ENCODE results near the gene CLUH. TPM values are rescaled to one million over a fixed set of nuclear protein-coding genes. Genes with fewer than 3 reads are reported as not detected.

The CLUH gene, protein sequence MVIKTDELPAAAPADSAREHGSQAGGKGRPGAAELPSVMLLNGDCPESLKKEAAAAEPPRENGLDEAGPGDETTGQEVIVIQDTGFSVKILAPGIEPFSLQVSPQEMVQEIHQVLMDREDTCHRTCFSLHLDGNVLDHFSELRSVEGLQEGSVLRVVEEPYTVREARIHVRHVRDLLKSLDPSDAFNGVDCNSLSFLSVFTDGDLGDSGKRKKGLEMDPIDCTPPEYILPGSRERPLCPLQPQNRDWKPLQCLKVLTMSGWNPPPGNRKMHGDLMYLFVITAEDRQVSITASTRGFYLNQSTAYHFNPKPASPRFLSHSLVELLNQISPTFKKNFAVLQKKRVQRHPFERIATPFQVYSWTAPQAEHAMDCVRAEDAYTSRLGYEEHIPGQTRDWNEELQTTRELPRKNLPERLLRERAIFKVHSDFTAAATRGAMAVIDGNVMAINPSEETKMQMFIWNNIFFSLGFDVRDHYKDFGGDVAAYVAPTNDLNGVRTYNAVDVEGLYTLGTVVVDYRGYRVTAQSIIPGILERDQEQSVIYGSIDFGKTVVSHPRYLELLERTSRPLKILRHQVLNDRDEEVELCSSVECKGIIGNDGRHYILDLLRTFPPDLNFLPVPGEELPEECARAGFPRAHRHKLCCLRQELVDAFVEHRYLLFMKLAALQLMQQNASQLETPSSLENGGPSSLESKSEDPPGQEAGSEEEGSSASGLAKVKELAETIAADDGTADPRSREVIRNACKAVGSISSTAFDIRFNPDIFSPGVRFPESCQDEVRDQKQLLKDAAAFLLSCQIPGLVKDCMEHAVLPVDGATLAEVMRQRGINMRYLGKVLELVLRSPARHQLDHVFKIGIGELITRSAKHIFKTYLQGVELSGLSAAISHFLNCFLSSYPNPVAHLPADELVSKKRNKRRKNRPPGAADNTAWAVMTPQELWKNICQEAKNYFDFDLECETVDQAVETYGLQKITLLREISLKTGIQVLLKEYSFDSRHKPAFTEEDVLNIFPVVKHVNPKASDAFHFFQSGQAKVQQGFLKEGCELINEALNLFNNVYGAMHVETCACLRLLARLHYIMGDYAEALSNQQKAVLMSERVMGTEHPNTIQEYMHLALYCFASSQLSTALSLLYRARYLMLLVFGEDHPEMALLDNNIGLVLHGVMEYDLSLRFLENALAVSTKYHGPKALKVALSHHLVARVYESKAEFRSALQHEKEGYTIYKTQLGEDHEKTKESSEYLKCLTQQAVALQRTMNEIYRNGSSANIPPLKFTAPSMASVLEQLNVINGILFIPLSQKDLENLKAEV (N-terminal part only)
- 58.1 TPM for total RNA-seq

DNA sequence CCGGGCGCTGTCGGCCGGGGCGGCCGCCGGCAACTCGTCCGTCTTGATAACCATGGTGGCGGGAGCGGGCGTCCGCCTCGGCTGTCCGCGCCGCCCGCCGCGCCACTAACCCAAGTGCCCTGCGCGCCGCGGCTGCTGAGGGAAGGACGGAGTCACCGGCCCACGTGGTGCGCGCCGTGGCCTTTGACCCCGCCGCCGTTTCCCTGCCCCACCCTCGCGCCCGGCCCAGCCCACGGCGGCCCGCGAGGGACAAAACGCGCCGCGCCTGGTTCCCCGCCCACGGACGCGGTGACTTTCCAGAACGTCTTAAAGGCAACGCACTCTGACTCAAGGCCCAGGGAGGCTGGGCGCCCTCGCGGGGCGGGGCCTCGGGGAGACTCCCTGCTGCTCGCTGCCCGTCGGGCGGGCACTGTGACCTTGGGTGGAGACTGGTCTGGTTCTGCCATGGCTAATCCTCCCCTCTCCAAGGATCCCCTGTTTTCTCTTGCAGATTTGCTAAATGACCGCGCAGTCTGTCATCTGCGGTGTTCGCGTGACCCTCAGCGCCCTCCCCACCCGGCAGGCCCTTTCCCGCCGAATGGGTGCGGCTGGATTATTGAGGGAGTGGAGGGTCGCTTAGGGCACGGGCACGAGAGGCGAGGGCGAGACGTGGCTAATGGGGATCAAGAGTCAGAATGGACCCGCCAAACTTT, at the start of gene CLUH:
TSS of gene CLUH (minus strand) at position 157 of the 692 bp plus-strand sequence. CDS start at position 54, 103 bp downstream.
- DNase-seq (ENCODE audit: low spot score in 2 of 2), result peak; percentile 92 to 98
- H3K4me3 ChIP-seq, result peak within 1 kb of the TSS; percentile 77 to 95
- no peak for TF ChIP-seq CTCF (IDR thresholded peaks at IDR 0.05)
- intact Hi-C loops (cut with DNase I), result loop anchor here (1.0 to 5.0 kb wide), 4 partner anchors 118 to 319 kb away; partner anchors contain the start of genes METTL16 and PAFAH1B1
- no peaks in the 10 kb centered on the region for H3K36me3 ChIP-seq
- no peaks in the 10 kb centered on the region for H3K9me3 ChIP-seq
- H3K27me3 ChIP-seq, result no peaks in the 10 kb centered on the region
- peak within 1 kb of the TSS; percentile 56 to 71 for H3K27ac ChIP-seq
- peaks cover 24 to 44% of the 10 kb centered on the region in 2 donors for H3K4me1 ChIP-seq

- H3K27me3 ChIP-seq, result peaks cover 6% of the 10 kb centered on the region
- intact Hi-C loops (cut with DNase I), result no loop called here
- H3K36me3 ChIP-seq, result no peaks in the 10 kb centered on the region
- no peak overlapping the region for H3K4me3 ChIP-seq
- no peak for DNase-seq (ENCODE audit: low spot score in 2 of 2)
- H3K4me1 ChIP-seq, result peaks cover 3 to 4% of the 10 kb centered on the region in 2 donors
- H3K27ac ChIP-seq, result no peak overlapping the region
- no peaks in the 10 kb centered on the region for H3K9me3 ChIP-seq
- no peak for TF ChIP-seq CTCF (IDR thresholded peaks at IDR 0.05)
Measured at GRCh38 chr17:2758870-2759269, 47.3 kb upstream of the CLUH start.

GRCh38 chr17:2755891-2756724, 44.5 kb upstream of the CLUH start:
- Histone ChIP-seq H3K4me3 (peak overlapping the region; percentile 42 to 53), H3K27me3 (peaks cover 6% of the 10 kb centered on the region), H3K36me3 (no peaks in the 10 kb centered on the region), H3K4me1 (peaks cover 3 to 4% of the 10 kb centered on the region in 2 donors), H3K27ac (no peak overlapping the region), H3K9me3 (no peaks in the 10 kb centered on the region)
- TF ChIP-seq CTCF (IDR thresholded peaks at IDR 0.05), result no peak
- no peak for DNase-seq (ENCODE audit: low spot score in 2 of 2)
- intact Hi-C loops (cut with DNase I), result no loop called here

DNA sequence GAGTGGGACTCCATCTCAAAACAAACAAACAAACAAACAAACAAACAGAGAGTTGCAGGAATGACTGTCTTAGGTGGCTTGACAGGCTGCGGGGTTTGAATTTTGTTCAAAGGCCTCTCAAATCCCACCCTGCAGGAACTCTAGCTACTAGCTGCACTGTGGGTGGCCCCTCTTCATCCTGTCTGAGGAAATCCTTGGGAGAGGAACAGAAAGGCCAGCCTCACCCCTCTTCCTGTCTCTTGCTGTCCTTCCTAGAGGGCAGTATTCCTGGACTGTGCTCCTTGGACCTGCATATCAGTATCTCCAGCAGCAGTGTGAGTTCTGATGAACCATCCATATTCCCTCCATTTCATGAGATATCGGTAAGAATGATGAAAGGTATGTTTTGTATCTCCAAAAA, 39.9 kb upstream of the CLUH start:
- intact Hi-C loops (cut with DNase I), result no loop called here
- H3K27me3 ChIP-seq, result peaks cover 9% of the 10 kb centered on the region
- H3K9me3 ChIP-seq, result no peaks in the 10 kb centered on the region

More for the DNA sequence above, 39.9 kb upstream of the CLUH start:
- H3K36me3 ChIP-seq, result no peaks in the 10 kb centered on the region
- H3K4me1 ChIP-seq, result peaks cover 3 to 4% of the 10 kb centered on the region in 2 donors
- no peak overlapping the region for H3K27ac ChIP-seq
- no peak for TF ChIP-seq CTCF (IDR thresholded peaks at IDR 0.05)
- DNase-seq (ENCODE audit: low spot score in 2 of 2), result no peak
- H3K4me3 ChIP-seq, result no peak overlapping the region

Data from ascending aorta (tissue), 2 donors.